Measurements from ENCODE around the gene GSX2. TPM values are rescaled to one million over a fixed set of nuclear protein-coding genes. Genes with fewer than 3 reads are reported as not detected.

GSX2 gene
- total and polyA plus RNA-seq, 2 of the 4 experiments (the other 2 are of a cell fraction): not detected

DNA sequence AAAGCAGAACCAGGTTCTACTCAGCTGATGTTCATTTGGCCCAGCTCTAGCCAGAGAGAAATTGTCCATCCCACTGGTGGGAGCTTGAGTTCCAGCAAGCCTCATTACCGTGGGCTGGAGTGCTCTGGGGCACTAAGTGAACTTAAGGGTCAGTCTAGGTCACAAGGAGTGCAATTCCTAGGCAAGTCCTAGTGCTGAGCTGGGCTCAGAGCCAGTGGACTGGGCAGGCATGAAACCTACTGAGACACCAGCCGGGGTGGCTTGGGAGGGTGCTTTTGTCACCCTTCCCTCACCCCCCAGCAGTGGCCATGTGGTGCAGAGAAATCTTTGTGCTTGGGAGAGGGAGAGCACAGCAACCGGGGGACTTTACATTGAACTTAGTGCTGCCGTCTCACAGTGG is 39.4 kb downstream of the GSX2 start:
- DNase-seq: no peak
- in situ Hi-C loops (cut with MboI; ENCODE audit: low sequenced_read_pairs) (no loop called here), dilution Hi-C loops (cut with HindIII; ENCODE audit: low sequenced_read_pairs, unreplicated experiment) (no loop called here), intact Hi-C loops (cut with micrococcal nuclease) (no loop called here)
- H3K27ac ChIP-seq (ENCODE audit: insufficient read depth, low read length): no peak overlapping the region
- H3K56ac ChIP-seq (ENCODE audit: extremely low read depth, insufficient read depth, low read length): no peak overlapping the region
- H3K4me1 ChIP-seq (ENCODE audit: control insufficient read depth, insufficient read depth, low read length): no peaks in the 10 kb centered on the region
- H3K23ac ChIP-seq (ENCODE audit: low read depth, low read length): no peak overlapping the region
- no peak overlapping the region for H3K9ac ChIP-seq (ENCODE audit: low read depth, low read length)
- no peak overlapping the region for H3K18ac ChIP-seq (ENCODE audit: low read depth, low read length)
- H3K4me2 ChIP-seq (ENCODE audit: low read depth, low read length): no peak overlapping the region
- no CpG with 5 or more reads among the region's 4 CpGs for WGBS, 2 experiments (ENCODE audit: extremely low coverage in 2 of 2, insufficient read length in 1 of 2)
- no peak overlapping the region for H2BK120ac ChIP-seq (ENCODE audit: low read depth, low read length)
- POLR2A ChIA-PET (ENCODE audit: unreplicated experiment): no interaction called here
- no peak overlapping the region for H3K4me3 ChIP-seq (ENCODE audit: insufficient read depth, low read depth, low read length)
- TF ChIP-seq NFE2L2 (IDR thresholded peaks at IDR 0.05; ENCODE audit: low read depth, low read length) (no peak), RFX5 (IDR thresholded peaks at IDR 0.05; ENCODE audit: low read depth, low read length) (no peak), CHD1 (IDR thresholded peaks at IDR 0.05; ENCODE audit: low read depth, low read length) (no peak), RCOR1 (IDR thresholded peaks at IDR 0.05; ENCODE audit: insufficient replicate concordance, low read length) (no peak), CEBPB (IDR thresholded peaks at IDR 0.05; ENCODE audit: low read depth, low read length) (no peak), POLR2A (IDR thresholded peaks at IDR 0.05; ENCODE audit: low read depth, low read length) (no peak), MAZ (IDR thresholded peaks at IDR 0.05; ENCODE audit: borderline replicate concordance, low read depth, low read length) (no peak), MAFK (IDR thresholded peaks at IDR 0.05; ENCODE audit: low read depth, low read length) (no peak)
- TF ChIP-seq, protein P1, sequence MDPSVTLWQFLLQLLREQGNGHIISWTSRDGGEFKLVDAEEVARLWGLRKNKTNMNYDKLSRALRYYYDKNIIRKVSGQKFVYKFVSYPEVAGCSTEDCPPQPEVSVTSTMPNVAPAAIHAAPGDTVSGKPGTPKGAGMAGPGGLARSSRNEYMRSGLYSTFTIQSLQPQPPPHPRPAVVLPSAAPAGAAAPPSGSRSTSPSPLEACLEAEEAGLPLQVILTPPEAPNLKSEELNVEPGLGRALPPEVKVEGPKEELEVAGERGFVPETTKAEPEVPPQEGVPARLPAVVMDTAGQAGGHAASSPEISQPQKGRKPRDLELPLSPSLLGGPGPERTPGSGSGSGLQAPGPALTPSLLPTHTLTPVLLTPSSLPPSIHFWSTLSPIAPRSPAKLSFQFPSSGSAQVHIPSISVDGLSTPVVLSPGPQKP (IDR thresholded peaks at IDR 0.05; ENCODE audit: borderline replicate concordance, low read depth, low read length): no peak
- TF ChIP-seq, protein P2, sequence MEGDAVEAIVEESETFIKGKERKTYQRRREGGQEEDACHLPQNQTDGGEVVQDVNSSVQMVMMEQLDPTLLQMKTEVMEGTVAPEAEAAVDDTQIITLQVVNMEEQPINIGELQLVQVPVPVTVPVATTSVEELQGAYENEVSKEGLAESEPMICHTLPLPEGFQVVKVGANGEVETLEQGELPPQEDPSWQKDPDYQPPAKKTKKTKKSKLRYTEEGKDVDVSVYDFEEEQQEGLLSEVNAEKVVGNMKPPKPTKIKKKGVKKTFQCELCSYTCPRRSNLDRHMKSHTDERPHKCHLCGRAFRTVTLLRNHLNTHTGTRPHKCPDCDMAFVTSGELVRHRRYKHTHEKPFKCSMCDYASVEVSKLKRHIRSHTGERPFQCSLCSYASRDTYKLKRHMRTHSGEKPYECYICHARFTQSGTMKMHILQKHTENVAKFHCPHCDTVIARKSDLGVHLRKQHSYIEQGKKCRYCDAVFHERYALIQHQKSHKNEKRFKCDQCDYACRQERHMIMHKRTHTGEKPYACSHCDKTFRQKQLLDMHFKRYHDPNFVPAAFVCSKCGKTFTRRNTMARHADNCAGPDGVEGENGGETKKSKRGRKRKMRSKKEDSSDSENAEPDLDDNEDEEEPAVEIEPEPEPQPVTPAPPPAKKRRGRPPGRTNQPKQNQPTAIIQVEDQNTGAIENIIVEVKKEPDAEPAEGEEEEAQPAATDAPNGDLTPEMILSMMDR (conservative IDR thresholded peaks at IDR 0.05; ENCODE audit: low read depth, low read length): no peak
- H4K91ac ChIP-seq (ENCODE audit: insufficient read depth, low read depth, low read length): no peak overlapping the region
- ATAC-seq (ENCODE audit: low read depth): no peak
- H2BK20ac ChIP-seq (ENCODE audit: low read depth, low read length): no peak overlapping the region
- H2AFZ ChIP-seq (replicated peaks; ENCODE audit: low read length, poor library complexity): no peak overlapping the region
- peaks cover 3% of the 10 kb centered on the region; the same call in 1 of the 2 replicates for H3K9me1 ChIP-seq (ENCODE audit: insufficient read depth, low read length)
- CTCF ChIA-PET: no interaction called here
- H2BK5ac ChIP-seq (ENCODE audit: low read depth, low read length, poor library complexity, severe bottlenecking): no peak overlapping the region
- H2BK15ac ChIP-seq (ENCODE audit: low read depth, low read length): no peak overlapping the region
- no peaks in the 10 kb centered on the region for H3K36me3 ChIP-seq (ENCODE audit: control insufficient read depth, insufficient read depth, low read length)
- H3K4ac ChIP-seq (ENCODE audit: low read depth, low read length): no peak overlapping the region
- no peaks in the 10 kb centered on the region for H3K9me3 ChIP-seq (ENCODE audit: control insufficient read depth, insufficient read depth, low read length)
- no peaks in the 10 kb centered on the region for H4K20me1 ChIP-seq (ENCODE audit: insufficient read depth, low read length)
- H3K79me1 ChIP-seq (ENCODE audit: low read depth in 1 of 2, low read length in 2 of 2): no peaks in the 10 kb centered on the region
- BruUV-seq (replicated peaks): no TSS peak
- no peak overlapping the region for H4K5ac ChIP-seq (ENCODE audit: low read depth, low read length)
- H3K27me3 ChIP-seq (ENCODE audit: control insufficient read depth, insufficient read depth, low read length): no peaks in the 10 kb centered on the region
- H4K8ac ChIP-seq (ENCODE audit: low read depth in 2 of 2, low read length in 2 of 2): no peak overlapping the region
- H2AK5ac ChIP-seq (ENCODE audit: low read depth, low read length): no peak overlapping the region
- H2AK9ac ChIP-seq (replicated peaks; ENCODE audit: low read depth, low read length, poor library complexity): no peak overlapping the region
- H3K14ac ChIP-seq (replicated peaks; ENCODE audit: low read depth, low read length): no peak overlapping the region

All from IMR-90 (cell line).